ENCODE results near the gene LAMB4. TPM values are rescaled to one million over a fixed set of nuclear protein-coding genes. Genes with fewer than 3 reads are reported as not detected.

LAMB4 gene
- total RNA-seq, 3 donors from 2014 or later = not detected

GRCh38 chr7:108109221-108109908, 20.8 kb downstream of the LAMB4 start:
- no peaks in the 10 kb centered on the region for H3K9me3 Mint-ChIP-seq
- H3K27me3 Mint-ChIP-seq (ENCODE audit: low read depth) = no peaks in the 10 kb centered on the region
- no peaks in the 10 kb centered on the region for H3K4me1 Mint-ChIP-seq (ENCODE audit: low read depth)
- ATAC-seq (no peak), DNase-seq (no peak)
- H3K36me3 Mint-ChIP-seq (ENCODE audit: insufficient read depth) = no peaks in the 10 kb centered on the region
- H3K4me3 Mint-ChIP-seq = no peak overlapping the region

DNA sequence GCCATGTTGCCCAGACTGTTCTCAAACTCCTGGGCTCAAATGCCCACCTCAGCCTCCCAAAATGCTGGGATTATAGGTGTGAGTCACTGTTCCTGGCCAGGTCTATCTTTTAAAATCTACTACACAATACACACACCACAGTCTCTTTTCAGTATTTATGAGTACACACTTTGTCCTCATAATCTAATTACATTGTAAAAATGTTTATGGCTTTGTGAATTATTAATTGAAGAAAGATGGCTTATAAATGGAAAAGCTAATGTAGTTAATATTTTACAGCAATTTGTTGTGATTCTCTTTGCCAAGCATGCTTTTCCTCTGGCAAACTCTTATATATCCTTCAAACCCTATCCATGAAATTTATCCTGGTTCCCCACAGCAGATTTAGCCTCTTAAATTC, 22.0 kb downstream of the LAMB4 start:
- no peaks in the 10 kb centered on the region for H3K27me3 Mint-ChIP-seq (ENCODE audit: low read depth)
- ATAC-seq (no peak), DNase-seq (no peak)
- no peaks in the 10 kb centered on the region for H3K36me3 Mint-ChIP-seq (ENCODE audit: insufficient read depth)
- H3K4me3 Mint-ChIP-seq = no peak overlapping the region
- no peaks in the 10 kb centered on the region for H3K9me3 Mint-ChIP-seq
- H3K4me1 Mint-ChIP-seq (ENCODE audit: low read depth) = no peaks in the 10 kb centered on the region

DNA sequence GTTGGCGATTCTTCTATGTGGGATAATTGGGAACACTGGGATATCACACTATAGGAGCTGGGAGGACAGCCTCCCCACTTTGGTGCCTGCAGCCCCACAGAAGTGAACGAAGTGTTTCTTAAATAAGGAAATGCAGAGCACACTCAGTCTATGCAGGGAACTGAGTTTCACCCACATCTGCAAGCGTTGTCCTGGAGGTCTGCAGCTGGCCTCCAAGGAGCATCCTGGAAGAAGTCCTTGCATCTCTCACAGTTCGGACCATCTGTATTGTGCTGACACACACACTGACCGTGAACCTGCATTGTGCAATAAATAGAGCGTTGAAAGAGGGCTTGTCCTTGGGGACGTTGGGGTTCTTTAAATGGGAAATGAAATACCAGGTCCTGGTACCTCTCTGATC, 25.8 kb downstream of the LAMB4 start:
- DNase-seq (no peak), ATAC-seq (no peak)
- H3K27me3 Mint-ChIP-seq (ENCODE audit: low read depth) = no peaks in the 10 kb centered on the region
- no peaks in the 10 kb centered on the region for H3K4me1 Mint-ChIP-seq (ENCODE audit: low read depth)
- H3K4me3 Mint-ChIP-seq = no peak overlapping the region
- H3K36me3 Mint-ChIP-seq (ENCODE audit: insufficient read depth) = no peaks in the 10 kb centered on the region
- no peaks in the 10 kb centered on the region for H3K9me3 Mint-ChIP-seq

GRCh38 chr7:108103558-108104298, 26.4 kb downstream of the LAMB4 start:
- H3K36me3 Mint-ChIP-seq (ENCODE audit: insufficient read depth) = no peaks in the 10 kb centered on the region
- DNase-seq (no peak), ATAC-seq (no peak)
- H3K4me1 Mint-ChIP-seq (ENCODE audit: low read depth) = no peaks in the 10 kb centered on the region
- no peak overlapping the region for H3K4me3 Mint-ChIP-seq
- H3K9me3 Mint-ChIP-seq = no peaks in the 10 kb centered on the region
- no peaks in the 10 kb centered on the region for H3K27me3 Mint-ChIP-seq (ENCODE audit: low read depth)

DNA sequence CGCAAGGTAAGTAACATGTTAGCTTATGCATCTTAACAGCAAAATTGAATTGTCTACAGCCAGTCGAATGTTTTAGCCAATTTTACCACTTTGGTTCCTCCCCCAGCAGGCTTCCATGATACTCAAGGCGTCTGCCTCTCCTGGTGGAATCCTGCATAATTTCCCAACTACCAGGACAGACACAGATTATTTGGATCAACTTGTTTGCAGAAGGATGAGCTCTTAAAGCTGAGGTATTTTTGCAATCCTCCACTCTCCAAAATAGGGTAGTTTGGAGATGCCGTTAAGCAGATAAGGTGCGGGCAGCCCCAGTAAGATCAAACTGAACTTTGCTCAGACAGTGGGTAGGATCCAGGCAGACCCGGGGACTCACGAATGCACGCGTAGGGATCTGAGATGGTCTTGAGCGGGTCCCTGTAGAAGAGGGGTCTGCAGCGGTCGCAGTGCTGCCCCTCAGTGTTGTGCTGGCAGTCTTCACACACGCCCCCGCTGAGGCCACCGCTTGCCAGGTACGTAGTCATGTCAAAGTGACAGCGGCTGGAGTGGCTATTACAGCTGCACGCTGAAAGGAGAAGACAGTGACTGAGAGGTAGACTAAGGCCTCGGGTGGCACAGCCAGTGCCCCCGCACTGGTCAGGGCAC, 27.4 kb downstream of the LAMB4 start:
- Mint-ChIP-seq H3K9me3 (no peaks in the 10 kb centered on the region), H3K4me1 (ENCODE audit: low read depth) (no peaks in the 10 kb centered on the region), H3K4me3 (no peak overlapping the region), H3K36me3 (ENCODE audit: insufficient read depth) (no peaks in the 10 kb centered on the region), H3K27me3 (ENCODE audit: low read depth) (peaks cover 3% of the 10 kb centered on the region)
- DNase-seq (no peak), ATAC-seq (no peak)

DNA sequence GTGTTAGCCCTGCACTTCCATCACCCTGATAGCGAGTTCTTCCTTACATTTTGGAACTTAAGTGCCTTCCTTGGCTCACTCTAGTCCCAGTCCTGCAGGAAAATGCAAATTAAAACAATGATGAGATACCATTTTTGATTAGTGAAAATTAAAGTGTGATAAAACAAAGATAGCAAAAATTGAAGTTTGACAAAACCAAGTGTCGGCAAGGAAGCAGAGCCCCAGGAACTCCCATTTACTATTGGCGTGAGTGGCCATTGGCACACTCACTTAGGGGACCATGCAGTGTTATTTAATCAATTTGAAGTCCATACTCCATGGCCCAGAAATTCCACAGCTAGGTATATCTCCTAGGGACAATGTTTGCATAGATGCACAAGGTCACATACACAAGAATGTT, 28.4 kb downstream of the LAMB4 start:
- H3K4me3 Mint-ChIP-seq = no peak overlapping the region
- DNase-seq (no peak), ATAC-seq (no peak)
- no peaks in the 10 kb centered on the region for H3K4me1 Mint-ChIP-seq (ENCODE audit: low read depth)
- no peaks in the 10 kb centered on the region for H3K36me3 Mint-ChIP-seq (ENCODE audit: insufficient read depth)
- H3K27me3 Mint-ChIP-seq (ENCODE audit: low read depth) = peaks cover 4% of the 10 kb centered on the region
- no peaks in the 10 kb centered on the region for H3K9me3 Mint-ChIP-seq

DNA sequence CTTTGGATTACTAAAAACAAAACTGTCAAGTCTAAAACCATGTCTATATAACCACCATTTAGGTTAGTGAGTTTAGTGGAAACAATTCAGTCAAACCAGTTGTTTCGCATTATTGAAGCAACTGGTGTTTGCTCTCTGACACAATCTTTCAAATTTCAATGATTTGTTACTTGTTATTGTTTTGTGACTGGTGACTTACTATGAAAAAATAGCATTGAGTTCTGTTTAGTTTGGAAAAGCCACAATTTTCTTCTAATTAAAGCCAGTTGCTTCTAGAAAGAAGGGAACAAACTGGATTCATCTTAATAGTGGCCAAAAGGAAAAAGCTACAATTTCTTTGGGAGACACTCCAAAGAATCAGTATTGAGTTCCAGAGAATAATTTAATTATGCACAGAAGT, 30.4 kb downstream of the LAMB4 start:
- Mint-ChIP-seq H3K4me1 (ENCODE audit: low read depth) (no peaks in the 10 kb centered on the region), H3K27me3 (ENCODE audit: low read depth) (peaks cover 12% of the 10 kb centered on the region), H3K9me3 (no peaks in the 10 kb centered on the region), H3K36me3 (ENCODE audit: insufficient read depth) (no peaks in the 10 kb centered on the region), H3K4me3 (no peak overlapping the region)
- DNase-seq (no peak), ATAC-seq (no peak)

DNA sequence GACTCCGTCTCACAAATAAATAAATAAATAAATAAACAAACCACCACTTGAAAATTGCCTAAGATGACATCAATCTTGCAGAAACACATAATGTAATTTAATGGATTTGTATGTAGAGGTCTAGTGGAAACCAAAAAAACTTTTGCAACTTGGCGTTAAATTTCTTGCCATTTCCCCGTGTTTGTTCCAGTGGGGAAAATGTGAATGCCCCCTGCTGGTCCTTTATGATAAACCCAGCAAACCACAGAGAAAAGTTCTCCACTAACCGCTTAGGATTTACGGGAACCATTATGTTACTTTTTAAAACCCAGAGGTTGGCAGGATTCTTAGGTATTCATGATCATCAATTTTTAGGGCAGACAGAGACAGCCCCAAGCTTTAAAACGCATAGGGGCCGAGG, 32.5 kb downstream of the LAMB4 start:
- no peak for DNase-seq
- peaks cover 16% of the 10 kb centered on the region for H3K27me3 Mint-ChIP-seq (ENCODE audit: low read depth)
- H3K36me3 Mint-ChIP-seq (ENCODE audit: insufficient read depth) = no peaks in the 10 kb centered on the region
- H3K4me1 Mint-ChIP-seq (ENCODE audit: low read depth) = no peaks in the 10 kb centered on the region
- no peaks in the 10 kb centered on the region for H3K9me3 Mint-ChIP-seq
- no peak for ATAC-seq
- H3K4me3 Mint-ChIP-seq = no peak overlapping the region

DNA sequence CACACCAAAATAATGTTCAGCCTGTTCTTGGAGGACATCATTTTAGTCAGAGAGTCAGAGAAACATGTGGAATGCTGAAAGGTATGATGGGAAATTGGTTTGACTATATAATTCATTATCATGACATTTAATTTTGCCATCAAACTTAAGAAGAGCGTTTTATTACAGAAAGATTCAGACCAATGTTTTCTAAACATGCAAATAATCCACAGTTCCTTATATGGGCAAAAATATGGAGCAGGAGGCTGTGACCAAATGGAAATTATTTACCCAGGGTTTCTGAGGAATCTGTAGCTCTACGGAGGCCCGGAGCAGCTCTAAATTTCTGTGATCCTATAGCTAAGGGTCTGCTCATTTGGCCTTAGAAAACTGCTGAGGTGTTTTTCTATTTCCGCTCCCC, 33.2 kb downstream of the LAMB4 start:
- ATAC-seq = no peak
- DNase-seq = no peak
- H3K4me3 Mint-ChIP-seq = no peak overlapping the region
- peaks cover 16% of the 10 kb centered on the region for H3K27me3 Mint-ChIP-seq (ENCODE audit: low read depth)
- H3K9me3 Mint-ChIP-seq = no peaks in the 10 kb centered on the region
- no peaks in the 10 kb centered on the region for H3K36me3 Mint-ChIP-seq (ENCODE audit: insufficient read depth)
- H3K4me1 Mint-ChIP-seq (ENCODE audit: low read depth) = no peaks in the 10 kb centered on the region

DNA sequence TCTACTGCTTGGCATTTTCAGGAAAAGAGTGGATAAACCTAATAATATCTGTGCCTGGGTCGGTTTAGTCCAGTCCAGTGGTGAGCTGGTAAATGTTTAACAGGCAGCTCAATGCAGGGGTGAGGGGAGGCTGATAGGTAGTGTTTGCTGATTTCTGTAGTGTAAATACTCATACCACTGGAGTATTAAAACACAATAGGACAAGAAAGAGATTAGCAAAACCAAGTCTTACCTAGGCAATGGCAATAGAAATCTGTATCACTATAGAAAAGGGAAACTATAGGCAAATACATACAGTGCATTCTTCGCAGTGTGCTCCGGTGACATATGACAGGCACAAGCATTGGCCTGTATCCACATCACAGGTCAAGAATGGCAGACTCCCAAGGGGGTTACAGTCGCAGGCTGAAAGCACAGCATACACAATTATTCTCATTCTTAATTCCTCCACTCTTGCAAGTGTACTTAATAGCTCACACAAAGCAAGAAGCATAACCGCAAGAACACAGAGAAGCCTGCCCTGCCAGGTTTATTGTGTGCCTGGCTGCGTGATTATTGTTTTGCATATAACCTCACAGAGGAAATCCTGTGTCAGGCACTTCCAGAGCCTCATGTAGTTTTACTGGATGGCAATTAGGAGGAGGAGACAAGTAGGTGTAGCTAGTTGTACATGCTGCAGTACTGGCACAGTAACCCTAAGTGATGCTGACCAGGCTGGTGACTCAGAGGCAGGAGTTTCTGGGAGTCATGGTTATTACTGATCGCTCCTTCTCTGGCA, 35.0 kb downstream of the LAMB4 start:
- H3K9me3 Mint-ChIP-seq = no peaks in the 10 kb centered on the region

GRCh38 chr7:108094346-108094745, 35.8 kb downstream of the LAMB4 start:
- Mint-ChIP-seq H3K4me3 (no peak overlapping the region), H3K9me3 (no peaks in the 10 kb centered on the region), H3K27me3 (ENCODE audit: low read depth) (peaks cover 19% of the 10 kb centered on the region), H3K36me3 (ENCODE audit: insufficient read depth) (no peaks in the 10 kb centered on the region), H3K4me1 (ENCODE audit: low read depth) (no peaks in the 10 kb centered on the region)
- no peak for ATAC-seq
- no peak for DNase-seq

More for the DNA sequence above, 35.0 kb downstream of the LAMB4 start:
- Mint-ChIP-seq H3K36me3 (ENCODE audit: insufficient read depth) (no peaks in the 10 kb centered on the region), H3K27me3 (ENCODE audit: low read depth) (peaks cover 19% of the 10 kb centered on the region), H3K4me3 (no peak overlapping the region), H3K4me1 (ENCODE audit: low read depth) (no peaks in the 10 kb centered on the region)
- DNase-seq (no peak), ATAC-seq (no peak)

GRCh38 chr7:108093851-108094331, 36.3 kb downstream of the LAMB4 start:
- no peak for DNase-seq
- ATAC-seq = no peak
- H3K9me3 Mint-ChIP-seq = no peaks in the 10 kb centered on the region
- no peak overlapping the region for H3K4me3 Mint-ChIP-seq
- H3K4me1 Mint-ChIP-seq (ENCODE audit: low read depth) = no peaks in the 10 kb centered on the region
- H3K27me3 Mint-ChIP-seq (ENCODE audit: low read depth) = peaks cover 19% of the 10 kb centered on the region
- no peaks in the 10 kb centered on the region for H3K36me3 Mint-ChIP-seq (ENCODE audit: insufficient read depth)

DNA sequence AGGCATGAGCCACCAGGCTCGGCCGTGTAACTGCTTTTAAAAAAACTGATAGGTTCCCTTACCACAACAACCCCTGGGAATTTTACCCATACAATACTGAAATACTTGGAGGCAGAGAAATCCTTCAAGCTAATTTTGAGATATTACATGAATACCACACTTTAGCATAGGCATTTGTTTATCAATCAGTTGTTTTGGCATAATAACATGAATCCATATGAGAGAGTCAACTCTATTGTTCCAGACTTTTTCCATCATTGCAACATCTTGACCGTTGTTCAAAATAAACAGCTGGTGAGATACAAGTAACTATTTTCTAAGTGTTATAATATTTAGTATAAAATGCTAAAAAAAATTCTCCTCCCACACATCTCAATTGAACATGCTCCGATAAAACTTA, 36.8 kb downstream of the LAMB4 start:
- no peaks in the 10 kb centered on the region for H3K4me1 Mint-ChIP-seq (ENCODE audit: low read depth)
- no peaks in the 10 kb centered on the region for H3K9me3 Mint-ChIP-seq

DNA sequence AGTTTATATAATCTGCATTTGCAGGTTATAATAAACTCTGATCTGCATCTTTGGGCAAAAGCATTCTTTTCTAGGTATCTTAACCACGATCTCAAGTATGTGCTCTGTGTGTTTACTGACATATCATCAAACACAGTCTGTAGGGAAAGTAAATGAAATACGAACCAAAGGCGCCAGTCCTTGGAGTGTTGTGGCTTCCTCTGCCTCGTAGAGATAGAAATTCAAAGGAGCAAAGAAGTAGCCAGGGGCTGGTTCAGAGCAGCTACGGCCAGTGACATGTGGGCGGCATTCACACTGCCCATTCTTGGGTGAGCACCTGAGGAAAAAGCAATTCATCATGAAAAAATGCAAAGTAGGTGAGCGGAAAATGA, 38.7 kb downstream of the LAMB4 start:
- Mint-ChIP-seq H3K36me3 (ENCODE audit: insufficient read depth) (no peaks in the 10 kb centered on the region), H3K4me3 (no peak overlapping the region), H3K4me1 (ENCODE audit: low read depth) (no peaks in the 10 kb centered on the region), H3K27me3 (ENCODE audit: low read depth) (peaks cover 15% of the 10 kb centered on the region), H3K9me3 (no peaks in the 10 kb centered on the region)
- DNase-seq (no peak), ATAC-seq (no peak)

More for the DNA sequence above, 36.8 kb downstream of the LAMB4 start:
- ATAC-seq (no peak), DNase-seq (no peak)
- Mint-ChIP-seq H3K36me3 (ENCODE audit: insufficient read depth) (no peaks in the 10 kb centered on the region), H3K27me3 (ENCODE audit: low read depth) (peaks cover 19% of the 10 kb centered on the region), H3K4me3 (no peak overlapping the region)

Data from activated T-cell treated with anti-CD3 and anti-CD28 coated beads, Interleukin-2, amount 50 U/mL, for 4 hours (primary cell).